Fibroblast of skin of left biceps (primary cell): ENCODE data around the gene INSR.
"Not testable (repeated sequence)": the region's sequence is repeated elsewhere in the genome, so short reads cannot be mapped to it uniquely, and the experiment has no call there.

Source experiments
- DNase-seq, 2 experiments: peaks; one replicate each; pipeline ENCODE4 v3.0.0-alpha.2; 2013; ENCODE audit warnings: low read depth in 2 of 2

The INSR gene

GRCh38 chr19:7195046-7195445, 99.2 kb downstream of the INSR start:
- no peak for DNase-seq

GRCh38 chr19:7194566-7194965, 99.6 kb downstream of the INSR start:
- no peak for DNase-seq

- DNase-seq = no peak
Observed at GRCh38 chr19:7191946-7192691, 102.1 kb downstream of the INSR start.

- DNase-seq = no peak
Observed at GRCh38 chr19:7188698-7189629, 105.2 kb downstream of the INSR start.

- DNase-seq = no peak
Observed at GRCh38 chr19:7187605-7188339, 106.4 kb downstream of the INSR start.

GRCh38 chr19:7182489-7182888, 111.7 kb downstream of the INSR start:
- no peak for DNase-seq

- DNase-seq = no peak
Observed at GRCh38 chr19:7179917-7180306, 114.3 kb downstream of the INSR start.

GRCh38 chr19:7177926-7178325, 116.3 kb downstream of the INSR start:
- DNase-seq = no peak

- no peak for DNase-seq
Observed at GRCh38 chr19:7176792-7177191, 117.4 kb downstream of the INSR start.

- DNase-seq = no peak
Observed at GRCh38 chr19:7172794-7173193, 121.4 kb downstream of the INSR start.

- DNase-seq = no peak
Observed at GRCh38 chr19:7170983-7171382, 123.2 kb downstream of the INSR start.

- no peak for DNase-seq
Observed at GRCh38 chr19:7168941-7169340, 125.3 kb downstream of the INSR start.

- DNase-seq = no peak
Observed at GRCh38 chr19:7161292-7161691, 132.9 kb downstream of the INSR start.

- DNase-seq = peak; percentile 69 to 75
Observed at GRCh38 chr19:7159105-7159933, 134.9 kb downstream of the INSR start.

- no peak for DNase-seq
Observed at GRCh38 chr19:7153022-7153421, 141.2 kb downstream of the INSR start.

GRCh38 chr19:7152568-7152967, 141.6 kb downstream of the INSR start:
- DNase-seq = no peak

GRCh38 chr19:7149956-7150705, 144.1 kb downstream of the INSR start:
- no peak for DNase-seq

- DNase-seq = not testable (repeated sequence)
Observed at GRCh38 chr19:7147119-7147675, 147.0 kb downstream of the INSR start.

GRCh38 chr19:7146086-7146485, 148.1 kb downstream of the INSR start:
- DNase-seq = not testable (repeated sequence)

- DNase-seq = no peak
Observed at GRCh38 chr19:7145494-7145893, 148.7 kb downstream of the INSR start.
